Measurements from ENCODE around the gene GALNT3. TPM values are rescaled to one million over a fixed set of nuclear protein-coding genes. Genes with fewer than 3 reads are reported as not detected.

The GALNT3 gene
- total and polyA plus RNA-seq, 2 of the 8 experiments (the other 6 are each of a cell fraction or from before 2014, with no cell fraction given): 3.4 to 23.6 TPM

- Histone ChIP-seq H3K23ac (ENCODE audit: insufficient read length) (no peak overlapping the region), H3K79me2 (ENCODE audit: control insufficient read depth in 1 of 2, insufficient read depth in 2 of 2, low read length in 2 of 2) (no peaks in the 10 kb centered on the region), H2BK5ac (ENCODE audit: low read depth, low read length) (0 out of 2 replicates have a peak overlapping the region, but pooled peaks have one; percentile 25), H3K4me2 (ENCODE audit: insufficient read depth in 1 of 2, low read depth in 2 of 2, low read length in 2 of 2) (no peak overlapping the region), H2BK20ac (ENCODE audit: low read length) (no peak overlapping the region), H3K4me1 (replicated peaks in 1 of 4; ENCODE audit: control insufficient read depth in 3 of 4, insufficient read depth in 4 of 4, low read length in 3 of 4) (peaks cover 0 to 14% (median 5%) of the 10 kb centered on the region in 4 experiments; a peak in 5 of 7 replicates), H2BK15ac (ENCODE audit: low read length) (no peak overlapping the region), H2AK5ac (ENCODE audit: low read depth, low read length) (no peak overlapping the region), H3K18ac (ENCODE audit: extremely low read depth, low read length) (no peak overlapping the region), H3K14ac (ENCODE audit: insufficient read length) (no peak overlapping the region), H3K4ac (replicated peaks; ENCODE audit: insufficient read length, low read depth, low read length) (no peak overlapping the region), H3K56ac (replicated peaks; ENCODE audit: insufficient read length, low read depth, low read length) (no peak overlapping the region), H4K91ac (replicated peaks; ENCODE audit: insufficient read length, low read length) (peak overlapping the region; percentile 66), H3K23me2 (ENCODE audit: low read depth, low read length) (no peaks in the 10 kb centered on the region), H3K27ac (ENCODE audit: low read depth, low read length) (no peak overlapping the region), H4K20me1 (replicated peaks in 1 of 2; ENCODE audit: control insufficient read depth in 1 of 2, insufficient read depth in 2 of 2, low read length in 2 of 2) (no peaks in the 10 kb centered on the region), H4K8ac (ENCODE audit: extremely low read depth, insufficient read depth, low read length) (no peak overlapping the region), H2BK12ac (ENCODE audit: low read depth, low read length) (no peak overlapping the region), H3K9me3 (ENCODE audit: insufficient read depth in 2 of 2, low read depth in 1 of 2, low read length in 1 of 2) (no peaks in the 10 kb centered on the region), H2AFZ (ENCODE audit: low read length) (no peak overlapping the region), H3K9ac (replicated peaks in 1 of 4; ENCODE audit: extremely low read depth in 1 of 4, low read depth in 3 of 4, low read length in 3 of 4) (no peak overlapping the region), H3K4me3 (ENCODE audit: extremely low read depth in 1 of 4, insufficient read depth in 2 of 4, low read depth in 3 of 4, low read length in 4 of 4) (no peak overlapping the region), H2BK120ac (replicated peaks; ENCODE audit: low read depth, low read length) (peak overlapping the region; percentile 44), H3K27me3 (replicated peaks in 1 of 4; ENCODE audit: control insufficient read depth in 3 of 4, extremely low read depth in 1 of 4, insufficient read depth in 3 of 4, low read length in 3 of 4) (no peaks in the 10 kb centered on the region), H3K36me3 (ENCODE audit: control insufficient read depth in 2 of 4, insufficient read depth in 4 of 4, low read length in 3 of 4) (no peaks in the 10 kb centered on the region), H3K79me1 (ENCODE audit: low read depth, low read length) (no peaks in the 10 kb centered on the region), H4K5ac (ENCODE audit: insufficient read length, low read depth, low read length) (no peak overlapping the region)
- 91% methylated on average over 2 of the region's 2 CpGs; no CpG with 5 or more reads in 1 of the 2 experiments for WGBS, 2 experiments (ENCODE audit: extremely low coverage in 1 of 2, insufficient coverage in 1 of 2, insufficient read length in 1 of 2, insufficient replicate concordance in 2 of 2, low coverage in 1 of 2, low lambda C conversion rate in 2 of 2, missing lambda C conversion rate in 1 of 2)
- FAIRE-seq (no peak), DNase-seq (ENCODE audit: low read depth in 1 of 2, low spot score in 2 of 2) (no peak)
- POLR2A ChIA-PET (ENCODE audit: partially characterized antibody): interaction anchor here (1.5 kb wide), 1 partner anchor 79 kb away, joined by 3 read pairs; no protein-coding TSS in a partner anchor
- CTCF ChIA-PET (ENCODE audit: partially characterized antibody): interaction anchor here (0.7 to 3.1 kb wide), 9 partner anchors 8 to 298 kb away, joined by 3 to 20 read pairs (median 10); no protein-coding TSS in a partner anchor
- TF ChIP-seq GABPA (IDR thresholded peaks at IDR 0.05; ENCODE audit: borderline replicate concordance, insufficient read depth, low read length) (no peak), TEAD4 (IDR thresholded peaks at IDR 0.05; ENCODE audit: low read depth, low read length) (no peak), SRF (IDR thresholded peaks at IDR 0.05; ENCODE audit: low read depth, low read length) (no peak), TAF7 (optimal IDR thresholded peaks at IDR 0.05; ENCODE audit: borderline replicate concordance, low read depth, low read length) (no peak), RFX5 (IDR thresholded peaks at IDR 0.05; ENCODE audit: borderline replicate concordance, low read depth, low read length) (no peak), USF2 (IDR thresholded peaks at IDR 0.05; ENCODE audit: low read length) (no peak), PHF8 (conservative IDR thresholded peaks at IDR 0.05; ENCODE audit: low read depth, low read length) (no peak), POLR2AphosphoS5 (IDR thresholded peaks at IDR 0.05; ENCODE audit: low read depth, low read length) (no peak), RNF2 (IDR thresholded peaks at IDR 0.05; ENCODE audit: borderline replicate concordance, low read depth, low read length, missing control alignments, poor library complexity, severe bottlenecking) (no peak), TBP (IDR thresholded peaks at IDR 0.05; ENCODE audit: low read depth, low read length) (no peak)
- TF ChIP-seq, protein P1, sequence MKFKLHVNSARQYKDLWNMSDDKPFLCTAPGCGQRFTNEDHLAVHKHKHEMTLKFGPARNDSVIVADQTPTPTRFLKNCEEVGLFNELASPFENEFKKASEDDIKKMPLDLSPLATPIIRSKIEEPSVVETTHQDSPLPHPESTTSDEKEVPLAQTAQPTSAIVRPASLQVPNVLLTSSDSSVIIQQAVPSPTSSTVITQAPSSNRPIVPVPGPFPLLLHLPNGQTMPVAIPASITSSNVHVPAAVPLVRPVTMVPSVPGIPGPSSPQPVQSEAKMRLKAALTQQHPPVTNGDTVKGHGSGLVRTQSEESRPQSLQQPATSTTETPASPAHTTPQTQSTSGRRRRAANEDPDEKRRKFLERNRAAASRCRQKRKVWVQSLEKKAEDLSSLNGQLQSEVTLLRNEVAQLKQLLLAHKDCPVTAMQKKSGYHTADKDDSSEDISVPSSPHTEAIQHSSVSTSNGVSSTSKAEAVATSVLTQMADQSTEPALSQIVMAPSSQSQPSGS (IDR thresholded peaks at IDR 0.05; ENCODE audit: low read length): no peak
These were observed 94.1 kb downstream of the GALNT3 start for GRCh38 chr2:165699946-165700345.
